Ectodermal cell (in vitro differentiated cells): ENCODE results near the gene BACH2.

ENCODE experiments used
- H3K27ac ChIP-seq: 2 replicates; pipeline ENCODE4 v1.7.0; 2013; ENCODE audit warnings: mild to moderate bottlenecking, low read depth, low read length; ENCODE audit not compliant: insufficient read depth, poor library complexity, severe bottlenecking
- H3K27me3 ChIP-seq: 2 replicates; pipeline ENCODE4 v1.7.0; 2013; ENCODE audit warnings: mild to moderate bottlenecking, low read length; ENCODE audit not compliant: insufficient read depth, control insufficient read depth, poor library complexity, severe bottlenecking
- H3K36me3 ChIP-seq: one replicate; pipeline ENCODE4 v1.7.0; 2013; ENCODE audit warnings: low read length; ENCODE audit not compliant: control insufficient read depth, insufficient read depth
- H3K4me1 ChIP-seq: one replicate; pipeline ENCODE4 v1.7.0; 2013; ENCODE audit warnings: low read length; ENCODE audit not compliant: control insufficient read depth, insufficient read depth
- H3K4me3 ChIP-seq: 2 replicates; pipeline ENCODE4 v1.7.0; 2013; ENCODE audit warnings: low read depth, low read length, control low read depth; ENCODE audit not compliant: insufficient read depth
- H3K9me3 ChIP-seq: 2 replicates; pipeline ENCODE4 v1.7.0; 2013; ENCODE audit warnings: mild to moderate bottlenecking, low read length, moderate library complexity; ENCODE audit not compliant: control insufficient read depth
- WGBS, 2 experiments: methylation state at CpG; one replicate each; pipeline ENCODE4 v1.1.7; 2013; ENCODE audit warnings: missing lambda C conversion rate in 2 of 2; 5-methylcytosine and 5-hydroxymethylcytosine counted together

The BACH2 gene

DNA sequence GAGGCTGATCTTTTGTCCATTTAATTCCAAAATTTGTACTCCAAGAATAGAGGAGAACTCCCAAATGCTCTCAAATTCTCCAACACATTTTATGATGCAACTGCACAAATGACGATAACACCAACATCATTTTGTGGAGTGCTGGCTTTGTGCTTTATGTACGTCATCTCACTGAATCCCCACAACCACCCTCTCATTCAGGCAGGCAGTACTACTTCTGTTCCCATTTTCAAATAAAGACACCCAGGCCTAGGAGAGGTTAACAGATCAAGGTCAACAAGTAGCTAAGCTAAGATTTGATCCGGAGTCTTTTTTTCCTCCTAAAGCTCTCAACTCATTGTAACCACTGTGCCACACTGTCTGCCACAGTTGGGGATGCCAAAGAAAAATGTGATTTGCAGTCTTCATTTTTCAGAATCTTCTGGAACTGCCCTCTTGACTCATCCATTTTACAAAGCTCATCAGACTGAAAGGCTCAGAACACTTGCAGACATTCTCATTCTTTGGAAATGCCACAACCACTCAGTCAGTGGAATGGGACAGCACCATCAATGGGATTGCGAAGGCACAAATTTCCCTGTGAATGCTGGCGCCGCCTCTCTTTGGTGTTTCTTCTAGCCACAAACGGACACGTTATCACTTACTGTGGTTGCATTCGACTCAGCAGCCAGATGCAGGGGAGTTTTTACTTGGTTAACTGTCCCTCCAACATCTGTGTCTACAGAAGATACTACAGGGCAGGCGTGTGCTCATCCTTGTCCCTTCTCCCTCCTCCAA is 217.9 kb downstream of the BACH2 start:
- H3K27me3 ChIP-seq: no peaks in the 10 kb centered on the region
- 84 to 85% methylated on average over 10 of the region's 10 CpGs for WGBS, 2 experiments

DNA sequence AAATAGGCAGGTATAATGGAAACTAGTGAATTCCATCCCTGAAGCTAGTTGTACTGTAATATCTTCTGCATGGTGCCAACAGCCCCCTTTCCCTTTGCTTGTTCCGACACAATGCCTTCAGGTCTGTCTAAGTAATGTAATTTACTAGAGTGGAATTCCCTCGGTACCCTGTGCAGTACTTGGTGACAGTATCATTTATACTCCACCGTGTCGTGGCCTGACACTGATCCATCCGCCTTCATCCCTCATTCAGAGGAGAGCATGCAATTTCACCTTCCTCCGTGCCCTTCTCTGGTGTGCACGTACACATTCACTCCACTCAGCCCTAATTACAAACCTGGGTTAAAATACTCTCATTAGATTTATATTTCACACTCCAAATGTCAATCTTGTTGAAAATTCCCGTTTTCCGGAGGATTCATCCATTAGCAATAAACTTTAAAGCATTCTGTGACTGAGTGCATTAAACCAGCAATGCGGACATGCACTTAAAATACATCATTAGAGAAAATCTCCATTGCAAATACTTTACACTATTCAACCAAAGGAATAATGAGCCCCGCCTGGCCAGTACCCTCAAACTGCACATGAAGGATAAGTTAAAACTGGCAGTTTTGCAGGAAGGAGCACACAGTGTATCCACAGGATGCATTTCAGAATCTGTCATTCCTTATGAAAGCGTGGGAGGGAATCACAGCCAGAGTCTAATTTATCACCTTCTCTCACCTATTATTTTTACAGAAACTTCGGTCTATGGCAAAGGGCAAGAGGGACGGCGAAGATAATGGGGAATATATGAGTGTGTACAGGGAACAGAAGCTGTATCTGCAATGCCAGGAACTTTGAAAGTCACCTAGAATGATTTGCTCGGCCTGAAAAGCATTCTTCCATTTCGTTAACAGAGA is 219.9 kb downstream of the BACH2 start:
- peaks cover 16% of the 10 kb centered on the region for H3K4me1 ChIP-seq
- H3K27ac ChIP-seq: no peak overlapping the region
- no peak overlapping the region for H3K4me3 ChIP-seq
- WGBS, 2 experiments: 95% methylated on average over 17 of the region's 17 CpGs
- no peaks in the 10 kb centered on the region for H3K27me3 ChIP-seq
- H3K36me3 ChIP-seq: no peaks in the 10 kb centered on the region
- no peaks in the 10 kb centered on the region for H3K9me3 ChIP-seq

More for the DNA sequence above, 217.9 kb downstream of the BACH2 start:
- no peak overlapping the region for H3K4me3 ChIP-seq
- no peaks in the 10 kb centered on the region for H3K36me3 ChIP-seq
- H3K27ac ChIP-seq: no peak overlapping the region
- no peaks in the 10 kb centered on the region for H3K9me3 ChIP-seq
- peaks cover 12% of the 10 kb centered on the region for H3K4me1 ChIP-seq

DNA sequence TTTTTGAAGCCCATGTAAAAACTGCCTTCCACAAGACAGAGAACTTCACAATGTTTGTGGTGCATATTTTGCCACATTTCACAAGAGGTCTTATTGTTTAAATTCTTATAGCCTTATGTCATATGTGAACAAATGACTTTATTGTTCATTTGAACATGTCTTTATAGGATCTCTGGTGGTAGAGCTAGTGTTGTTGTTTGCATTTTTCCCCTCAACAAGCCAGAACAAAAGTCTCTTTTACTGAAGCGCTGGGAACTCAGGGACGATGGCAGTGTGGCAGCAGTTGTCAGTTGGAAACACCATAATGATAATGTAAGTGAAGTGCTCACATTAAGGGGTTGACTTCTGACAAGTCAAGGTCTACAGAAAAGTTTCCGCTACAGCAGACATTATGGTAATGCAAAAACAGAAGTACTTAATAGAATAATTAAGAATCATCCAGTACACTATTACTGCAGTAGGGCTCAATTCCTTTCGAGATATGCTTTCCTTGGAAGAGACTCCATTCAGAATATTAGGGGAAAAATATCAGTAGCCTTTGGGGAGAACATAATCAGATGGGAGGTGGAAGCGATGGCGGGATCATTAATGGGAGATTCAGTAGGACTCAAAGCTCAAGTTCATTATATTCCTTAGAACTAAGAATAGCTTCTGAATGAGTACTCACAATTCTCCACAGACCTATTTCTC is 222.3 kb downstream of the BACH2 start:
- peak overlapping the region; percentile 19 for H3K27ac ChIP-seq
- H3K27me3 ChIP-seq: no peaks in the 10 kb centered on the region
- no peaks in the 10 kb centered on the region for H3K36me3 ChIP-seq
- WGBS, 2 experiments: 78 to 84% methylated on average over 5 to 6 of the region's 6 CpGs
- peaks cover 16% of the 10 kb centered on the region for H3K4me1 ChIP-seq
- H3K9me3 ChIP-seq: no peaks in the 10 kb centered on the region
- no peak overlapping the region for H3K4me3 ChIP-seq

DNA sequence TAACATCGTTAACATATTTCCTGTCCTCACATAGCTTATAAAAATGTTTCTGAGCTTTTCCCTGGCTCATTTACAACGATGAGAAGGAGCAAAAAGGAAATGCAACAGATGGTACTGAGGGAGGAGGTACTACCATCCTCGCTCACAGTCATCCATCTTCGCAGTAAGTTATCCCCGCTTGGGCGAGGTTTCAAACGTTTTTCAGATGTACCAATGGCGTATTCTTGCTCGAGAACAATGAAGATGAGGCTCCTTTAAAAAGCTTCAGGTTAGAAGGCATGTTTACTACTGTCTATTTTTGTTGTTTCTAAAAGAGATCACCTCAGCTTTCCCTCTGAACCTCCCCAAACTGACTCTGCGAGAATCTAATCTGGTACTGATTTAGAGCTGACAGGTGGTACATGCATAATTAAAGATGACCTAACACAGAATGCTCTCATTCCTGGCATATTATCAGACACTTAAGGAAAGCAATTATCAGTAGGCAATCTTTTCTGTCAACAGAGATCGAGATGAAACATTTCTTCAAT is 223.6 kb downstream of the BACH2 start:
- H3K4me1 ChIP-seq: peaks cover 16% of the 10 kb centered on the region
- no peak overlapping the region for H3K4me3 ChIP-seq
- H3K27ac ChIP-seq: no peak overlapping the region

DNA sequence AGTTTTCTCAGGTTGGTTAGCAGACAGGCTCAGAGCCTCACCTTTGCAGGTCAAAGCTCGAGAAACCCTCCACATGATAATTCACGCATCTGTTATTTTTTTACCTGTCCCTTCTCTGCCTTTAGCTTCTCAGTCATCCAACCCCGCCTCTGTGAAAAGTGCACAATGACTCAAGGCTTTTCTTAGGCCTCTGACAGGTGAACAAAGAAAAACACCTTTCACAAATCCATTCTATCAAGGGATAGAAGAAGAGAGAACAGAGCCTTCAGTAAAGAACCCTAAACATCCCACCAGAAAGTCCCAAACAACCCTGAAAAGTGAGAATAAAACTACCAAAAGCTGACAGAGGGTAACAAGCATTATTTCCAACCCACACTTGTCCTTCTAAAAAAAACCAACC is 224.1 kb downstream of the BACH2 start:
- H3K27me3 ChIP-seq: no peaks in the 10 kb centered on the region
- peaks cover 16% of the 10 kb centered on the region for H3K4me1 ChIP-seq
- no peak overlapping the region for H3K27ac ChIP-seq
- no peaks in the 10 kb centered on the region for H3K9me3 ChIP-seq
- no peak overlapping the region for H3K4me3 ChIP-seq
- WGBS, 2 experiments: 76 to 78% methylated on average over 3 of the region's 3 CpGs
- no peaks in the 10 kb centered on the region for H3K36me3 ChIP-seq

More for the DNA sequence above, 223.6 kb downstream of the BACH2 start:
- H3K9me3 ChIP-seq: no peaks in the 10 kb centered on the region
- no peaks in the 10 kb centered on the region for H3K27me3 ChIP-seq
- WGBS, 2 experiments: 90 to 94% methylated on average over 11 of the region's 11 CpGs
- H3K36me3 ChIP-seq: no peaks in the 10 kb centered on the region

DNA sequence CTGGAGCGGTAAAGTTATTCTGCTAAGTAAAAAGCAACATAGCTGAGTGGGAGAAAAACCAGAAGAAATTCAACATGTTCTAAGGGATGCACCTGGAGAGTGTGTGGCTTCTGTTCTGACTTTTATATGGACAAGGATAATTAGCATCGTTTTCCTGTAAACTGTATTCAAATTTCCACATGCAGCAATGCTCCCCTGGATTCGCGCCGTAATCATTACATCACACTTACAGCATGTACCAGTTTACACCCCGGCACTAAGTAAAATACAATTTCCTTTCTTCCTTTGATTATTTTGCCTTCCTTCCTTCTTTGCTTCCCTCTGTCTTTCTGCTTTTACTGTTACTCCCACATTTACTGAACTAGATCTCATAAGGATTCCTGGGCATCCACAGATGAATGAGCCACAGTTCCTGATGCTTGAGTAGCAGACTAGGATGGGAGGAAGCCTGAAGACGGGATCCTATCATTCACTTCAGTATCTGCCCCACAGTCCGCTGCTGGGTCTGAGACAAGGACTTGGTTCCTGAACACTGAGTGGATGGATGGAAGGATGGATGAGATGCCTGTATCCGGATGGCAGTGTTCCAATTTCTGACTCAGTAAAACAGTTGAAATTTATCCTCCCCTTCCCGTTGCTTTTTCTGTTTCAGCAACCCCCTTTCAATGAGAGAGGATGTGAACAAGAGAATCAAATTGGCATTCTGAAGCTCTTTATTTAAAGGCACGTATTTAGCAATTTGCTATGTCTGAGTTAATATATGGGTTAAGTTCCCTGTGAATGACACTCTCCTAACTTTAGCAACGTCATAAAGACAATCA is 227.7 kb downstream of the BACH2 start:
- no peaks in the 10 kb centered on the region for H3K36me3 ChIP-seq
- H3K9me3 ChIP-seq: no peaks in the 10 kb centered on the region
- WGBS, 2 experiments: 93 to 94% methylated on average over 12 of the region's 12 CpGs
- H3K4me1 ChIP-seq: peaks cover 5% of the 10 kb centered on the region
- H3K27ac ChIP-seq: no peak overlapping the region
- no peaks in the 10 kb centered on the region for H3K27me3 ChIP-seq
- H3K4me3 ChIP-seq: no peak overlapping the region

DNA sequence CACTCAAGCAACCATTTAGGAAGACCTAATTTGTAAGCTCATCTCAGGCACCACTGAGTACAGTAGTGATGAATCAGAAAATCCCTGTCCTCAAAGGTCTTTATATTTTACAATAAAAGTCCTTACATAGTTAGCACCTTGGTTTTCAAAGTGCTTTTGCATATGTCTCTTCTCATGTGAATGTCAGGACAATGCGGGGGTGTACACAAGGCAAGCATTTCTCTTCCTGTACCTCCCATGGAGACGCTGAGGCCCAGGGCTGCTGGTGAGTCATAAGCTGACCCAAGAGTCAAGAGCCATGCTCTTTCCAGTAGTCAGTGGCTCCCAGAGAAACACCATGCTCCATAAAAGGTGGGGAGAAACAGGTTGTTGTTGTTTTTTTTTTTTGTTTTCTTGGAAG is 228.4 kb downstream of the BACH2 start:
- WGBS, 2 experiments: 75 to 76% methylated on average over 2 of the region's 2 CpGs
- H3K4me3 ChIP-seq: no peak overlapping the region
- no peaks in the 10 kb centered on the region for H3K27me3 ChIP-seq
- no peaks in the 10 kb centered on the region for H3K4me1 ChIP-seq
- no peaks in the 10 kb centered on the region for H3K9me3 ChIP-seq
- H3K27ac ChIP-seq: no peak overlapping the region
- no peaks in the 10 kb centered on the region for H3K36me3 ChIP-seq

DNA sequence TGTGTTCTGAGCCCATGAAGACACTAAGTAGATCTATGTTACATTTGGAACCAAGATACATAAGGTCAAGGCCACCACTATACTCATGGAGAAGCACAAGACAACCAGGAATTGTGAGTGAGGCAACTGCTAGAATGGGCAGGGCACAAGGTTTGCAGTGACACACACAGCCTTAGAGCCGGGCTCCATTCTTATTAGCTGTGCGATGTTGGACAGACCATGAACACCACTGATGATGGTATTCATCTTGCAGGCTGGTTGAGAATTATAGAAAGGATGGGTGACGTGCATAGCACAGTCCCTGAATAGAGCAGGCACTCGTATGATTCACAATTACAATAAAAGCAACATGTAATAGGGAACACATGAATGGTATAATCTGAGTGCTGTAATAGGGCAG is 229.9 kb downstream of the BACH2 start:
- Histone ChIP-seq H3K4me3 (no peak overlapping the region), H3K36me3 (no peaks in the 10 kb centered on the region), H3K27ac (no peak overlapping the region), H3K4me1 (no peaks in the 10 kb centered on the region), H3K27me3 (no peaks in the 10 kb centered on the region), H3K9me3 (no peaks in the 10 kb centered on the region)
- 98 to 99% methylated on average over 3 to 4 of the region's 4 CpGs for WGBS, 2 experiments

DNA sequence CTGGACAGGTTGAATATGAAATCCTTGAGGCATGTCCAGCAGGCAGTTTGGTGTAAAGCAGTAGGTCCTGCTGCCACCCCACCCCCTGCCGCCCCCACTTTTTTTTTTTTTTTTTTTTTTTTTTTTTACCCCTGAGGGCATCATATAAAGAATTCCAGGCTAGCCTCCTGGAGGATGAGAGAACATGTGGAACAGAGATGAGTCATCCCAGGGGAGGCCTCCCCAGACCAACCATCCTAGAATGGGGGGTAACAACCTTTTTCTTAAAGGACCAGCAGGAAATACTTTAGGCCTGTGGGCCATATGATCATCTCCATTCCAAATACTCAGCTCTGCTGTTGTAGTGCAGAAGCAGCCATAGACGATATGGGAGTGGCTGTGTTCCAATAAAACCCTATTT is 231.5 kb downstream of the BACH2 start:
- Histone ChIP-seq H3K4me3 (no peak overlapping the region), H3K9me3 (no peaks in the 10 kb centered on the region), H3K4me1 (no peaks in the 10 kb centered on the region), H3K27ac (no peak overlapping the region), H3K36me3 (no peaks in the 10 kb centered on the region), H3K27me3 (no peaks in the 10 kb centered on the region)
- 92 to 100% methylated on average over 1 to 2 of the region's 2 CpGs for WGBS, 2 experiments
